NOMO-1 (cell line): ENCODE measurements around the gene KDM4B.

ENCODE experiments used
- DNase-seq, 2 experiments: peaks; one replicate each; lab custom pipeline; 2025; ENCODE audit not compliant: unreplicated experiment in 2 of 2; lab: John Stamatoyannopoulos, UW

The KDM4B gene

DNA sequence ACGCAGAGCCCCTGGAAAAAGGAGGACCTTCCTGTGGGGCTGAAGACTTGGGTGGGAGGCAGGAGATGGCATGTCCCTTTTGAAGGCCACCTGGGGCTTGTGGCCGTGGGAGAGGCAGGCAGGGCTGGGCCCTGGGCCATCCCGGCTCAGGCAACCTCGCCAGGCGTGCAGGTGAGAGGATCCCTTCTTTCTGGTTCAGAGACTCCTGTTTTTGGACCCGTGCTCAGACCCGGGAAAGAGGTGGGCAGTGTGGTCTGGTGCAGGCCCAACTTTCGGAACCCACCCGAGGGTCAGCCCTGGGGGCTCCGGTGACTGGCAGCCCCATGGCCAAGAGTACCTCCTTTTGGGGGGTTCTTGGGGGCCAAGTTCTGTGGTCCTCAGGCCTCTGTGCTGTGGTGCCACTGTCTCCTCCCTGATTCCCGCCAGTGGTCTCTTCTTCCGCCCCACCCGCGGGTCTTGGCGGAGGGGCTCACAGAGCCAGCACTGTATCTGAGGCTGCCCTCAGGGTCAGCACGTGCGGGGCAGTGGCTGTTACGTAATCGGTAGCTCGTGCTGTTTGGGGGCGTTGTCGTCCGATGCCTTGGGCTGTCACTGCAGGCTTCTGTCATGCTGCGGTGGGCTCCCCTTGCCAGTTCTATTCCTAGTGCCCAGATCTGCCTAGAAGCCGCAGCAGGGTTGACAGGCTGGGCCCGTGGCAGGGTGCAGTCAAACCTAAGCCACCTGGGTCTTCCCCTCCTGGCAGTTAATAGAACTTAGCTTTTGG, 42.7 kb downstream of the KDM4B start:
- DNase-seq = no peak

DNA sequence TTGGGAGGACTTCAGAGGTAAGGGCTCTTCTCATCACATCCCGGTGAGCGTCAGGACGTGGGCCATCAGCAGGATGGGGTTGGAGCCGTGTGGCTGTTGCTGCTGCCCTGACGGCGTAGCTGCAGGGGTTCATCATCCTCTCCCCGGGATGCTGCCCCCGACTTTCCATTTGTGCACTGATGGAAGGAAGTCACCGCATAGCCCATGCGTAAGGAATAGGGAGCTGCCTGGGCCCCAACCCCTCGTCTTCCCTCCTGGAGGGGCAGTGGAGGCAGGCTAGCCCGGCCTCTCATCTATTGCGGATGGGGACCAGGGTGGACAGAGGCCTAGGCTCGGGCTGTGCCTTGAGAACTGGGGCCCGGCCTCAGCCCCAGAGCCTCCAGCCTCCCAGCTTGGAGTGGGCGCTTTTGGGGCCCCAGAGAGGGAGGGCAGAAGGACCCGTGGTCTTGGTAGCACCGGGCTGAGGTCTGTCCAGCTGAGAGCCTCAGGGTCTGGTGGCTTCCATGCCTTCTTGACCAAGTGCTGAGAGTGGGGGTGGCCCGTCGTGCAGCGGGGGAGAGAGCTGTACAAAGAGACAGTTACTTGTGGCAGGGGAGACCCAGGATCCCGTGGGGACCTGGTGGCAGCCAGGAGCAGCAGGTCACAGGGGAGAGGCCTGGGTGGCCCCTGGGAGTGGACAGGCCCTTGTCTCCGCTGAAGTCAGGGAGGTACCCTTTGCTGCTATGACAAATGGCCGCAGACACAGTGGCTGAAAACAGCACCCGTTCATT, 44.0 kb downstream of the KDM4B start:
- DNase-seq = no peak

DNA sequence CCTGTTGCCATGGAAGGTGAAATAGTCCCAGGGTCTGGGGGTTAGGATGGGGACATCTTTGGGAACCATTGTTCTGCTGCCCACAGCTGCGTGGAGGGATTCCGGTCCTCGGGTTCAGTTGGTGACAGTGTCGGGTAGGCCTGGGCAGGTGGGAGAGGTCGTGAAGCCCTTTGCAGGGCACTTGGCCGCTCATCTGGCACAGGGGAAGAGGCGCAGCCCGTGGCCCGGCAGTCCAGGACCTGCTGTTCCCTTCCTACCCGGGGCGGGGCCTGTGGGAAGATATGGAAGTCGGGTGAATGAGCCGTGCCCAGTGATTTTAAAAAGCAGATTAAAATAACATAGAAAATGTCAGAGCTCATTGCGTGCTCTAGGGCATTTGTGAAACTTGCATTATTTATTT, 44.8 kb downstream of the KDM4B start:
- no peak for DNase-seq

DNA sequence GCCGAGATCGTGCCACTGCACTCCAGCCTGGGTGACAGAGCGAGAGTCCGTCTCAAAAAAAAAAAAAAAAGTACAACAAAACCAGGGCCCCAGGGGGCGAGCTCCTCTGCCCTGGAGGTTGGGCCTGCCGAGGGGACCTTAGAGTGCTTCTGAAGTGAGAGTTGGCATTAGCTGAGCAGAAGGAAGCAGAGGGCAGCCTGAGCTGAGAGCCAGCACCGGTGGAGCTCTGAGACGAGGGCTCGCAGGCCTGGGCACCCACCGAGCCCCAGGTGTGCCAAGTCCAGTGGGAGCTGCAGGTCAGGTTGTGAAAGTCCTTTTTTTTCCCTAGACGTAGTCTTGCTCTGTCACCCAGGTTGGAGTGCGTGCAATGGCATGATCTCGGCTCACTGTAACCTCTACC, 46.0 kb downstream of the KDM4B start:
- no peak for DNase-seq

DNA sequence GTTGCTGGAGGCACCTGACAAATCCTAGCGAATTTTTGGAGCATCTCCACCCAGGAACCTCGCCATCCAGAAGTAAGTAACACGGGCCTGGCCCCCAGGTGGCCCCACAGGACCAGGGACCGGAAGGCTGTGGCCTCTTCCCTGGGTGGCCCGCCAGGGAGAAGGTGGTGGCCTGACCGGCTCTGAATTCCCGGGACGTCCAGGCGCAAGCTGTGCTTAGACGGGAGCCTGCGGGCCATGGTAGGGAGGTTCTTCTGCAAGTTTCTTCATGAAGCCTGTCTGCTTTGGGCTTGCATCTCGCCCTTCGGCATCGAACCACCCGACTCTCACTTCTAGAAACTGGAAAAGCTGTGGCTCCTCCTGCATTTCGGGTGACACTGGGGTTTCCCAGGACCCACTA, 47.4 kb downstream of the KDM4B start:
- DNase-seq = no peak

DNA sequence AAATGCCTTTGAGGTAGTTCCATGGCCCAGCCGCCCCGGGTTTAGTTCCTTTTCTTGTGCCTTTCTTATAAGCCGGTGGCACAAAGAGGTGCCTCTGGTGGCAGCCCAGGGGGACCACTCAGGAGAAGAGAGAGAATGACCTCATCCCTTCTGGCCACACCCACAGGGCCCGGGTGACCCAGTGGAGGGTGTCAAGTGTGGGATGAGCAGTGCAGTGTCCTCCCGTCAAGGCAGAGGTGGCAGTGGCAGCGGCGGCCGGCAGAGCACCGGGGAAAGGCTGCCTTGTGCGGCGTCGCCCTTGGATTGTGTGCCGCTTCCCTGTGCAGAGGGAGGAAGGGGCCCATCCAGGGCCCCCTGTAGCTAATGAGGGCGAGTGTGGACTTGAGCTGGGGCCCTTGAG, 47.9 kb downstream of the KDM4B start:
- DNase-seq = no peak

DNA sequence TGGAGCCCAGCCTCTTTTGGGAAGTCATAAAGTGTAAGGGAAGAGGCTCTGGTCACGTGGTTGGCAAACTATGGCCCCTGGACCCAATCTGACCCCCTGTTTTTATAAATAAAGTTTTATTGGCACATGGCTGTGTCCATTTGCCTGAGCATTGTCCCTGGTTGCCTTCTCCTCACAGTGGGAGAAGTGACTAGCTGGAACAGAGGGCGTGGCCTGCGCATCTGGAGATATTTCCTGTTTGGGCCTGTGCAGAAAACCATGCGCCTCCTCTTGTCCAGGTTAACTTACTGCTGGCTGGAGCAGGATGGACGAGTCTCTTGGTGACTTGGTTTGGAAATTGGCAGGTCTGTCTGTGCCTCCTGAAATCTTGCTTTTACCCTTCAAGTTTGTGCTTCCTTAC, 48.3 kb downstream of the KDM4B start:
- no peak for DNase-seq

DNA sequence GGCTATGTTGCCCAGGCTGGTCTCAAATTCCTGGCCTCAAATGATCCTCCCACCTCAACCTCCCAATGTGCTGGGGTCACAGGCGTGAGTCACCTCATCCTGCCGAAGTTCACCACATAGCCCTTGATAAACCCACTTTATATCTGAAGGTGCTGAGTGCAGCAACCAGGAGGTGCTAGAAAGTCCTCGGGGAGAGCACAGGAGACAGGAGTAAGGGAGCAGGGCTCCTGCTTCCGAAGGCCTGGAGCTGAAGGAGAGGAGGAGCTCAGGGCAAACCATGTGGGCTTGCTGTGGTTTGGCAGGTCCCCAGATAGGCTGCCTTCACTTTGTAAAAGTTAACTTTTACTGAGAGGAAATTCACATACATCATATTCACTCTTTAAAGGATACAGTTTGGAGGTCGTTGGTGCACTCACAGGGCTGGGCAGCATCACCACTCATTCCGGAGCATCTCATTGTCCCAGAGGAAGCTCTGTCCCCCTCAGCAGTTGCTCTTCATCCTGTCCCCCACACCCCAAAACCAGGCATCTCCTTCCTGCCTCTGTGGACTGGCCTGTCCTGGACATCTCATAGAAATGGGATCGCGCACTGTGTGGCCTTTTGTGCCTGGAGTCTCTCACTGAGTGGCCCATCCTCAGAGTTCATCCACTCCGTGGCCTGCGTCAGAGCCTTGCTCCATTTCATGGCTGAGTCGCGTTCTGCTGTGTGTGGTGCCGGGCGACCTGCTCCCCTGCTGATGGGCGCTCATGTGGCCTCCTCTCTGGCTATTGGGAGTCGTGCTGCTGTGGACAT, 49.5 kb downstream of the KDM4B start:
- no peak for DNase-seq

DNA sequence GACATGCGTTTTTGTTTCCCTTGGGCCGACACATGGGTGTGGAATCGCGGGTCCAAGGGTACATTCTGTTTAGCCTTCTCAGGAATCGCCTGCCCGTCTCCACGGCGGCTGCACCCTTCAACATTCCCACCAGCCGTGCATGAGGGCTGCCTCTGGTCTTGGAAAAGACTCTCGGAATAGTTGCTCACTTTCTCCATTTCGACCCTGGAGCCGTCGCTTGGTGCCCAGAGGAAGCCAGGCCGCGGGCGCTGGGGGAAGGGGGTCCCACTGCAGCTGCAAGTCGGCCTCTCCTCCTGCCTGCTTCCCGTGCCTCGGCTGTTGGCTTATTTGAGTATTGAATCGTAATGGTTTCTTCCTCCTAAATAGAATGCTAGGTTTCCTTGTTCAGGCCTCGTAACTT, 51.5 kb downstream of the KDM4B start:
- no peak for DNase-seq

DNA sequence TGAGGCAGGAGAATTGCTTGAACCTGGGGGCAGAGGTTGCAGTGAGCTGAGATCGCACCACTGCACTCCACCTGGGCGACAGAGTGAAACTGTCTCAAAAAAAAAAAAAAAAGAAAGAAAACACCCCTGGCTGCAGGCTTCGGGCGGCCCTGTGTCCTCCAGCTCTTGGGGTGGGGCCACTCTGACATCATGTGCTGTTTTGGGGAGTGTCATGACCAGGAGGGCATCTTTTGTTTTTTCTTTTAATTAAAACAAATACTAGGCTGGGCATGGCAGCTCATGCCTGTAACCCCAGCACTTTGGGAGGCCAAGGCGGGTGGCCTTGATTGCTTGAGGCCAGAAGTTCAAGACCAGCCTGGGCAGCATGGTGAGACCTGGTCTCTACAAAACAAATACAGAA, 52.1 kb downstream of the KDM4B start:
- no peak for DNase-seq

DNA sequence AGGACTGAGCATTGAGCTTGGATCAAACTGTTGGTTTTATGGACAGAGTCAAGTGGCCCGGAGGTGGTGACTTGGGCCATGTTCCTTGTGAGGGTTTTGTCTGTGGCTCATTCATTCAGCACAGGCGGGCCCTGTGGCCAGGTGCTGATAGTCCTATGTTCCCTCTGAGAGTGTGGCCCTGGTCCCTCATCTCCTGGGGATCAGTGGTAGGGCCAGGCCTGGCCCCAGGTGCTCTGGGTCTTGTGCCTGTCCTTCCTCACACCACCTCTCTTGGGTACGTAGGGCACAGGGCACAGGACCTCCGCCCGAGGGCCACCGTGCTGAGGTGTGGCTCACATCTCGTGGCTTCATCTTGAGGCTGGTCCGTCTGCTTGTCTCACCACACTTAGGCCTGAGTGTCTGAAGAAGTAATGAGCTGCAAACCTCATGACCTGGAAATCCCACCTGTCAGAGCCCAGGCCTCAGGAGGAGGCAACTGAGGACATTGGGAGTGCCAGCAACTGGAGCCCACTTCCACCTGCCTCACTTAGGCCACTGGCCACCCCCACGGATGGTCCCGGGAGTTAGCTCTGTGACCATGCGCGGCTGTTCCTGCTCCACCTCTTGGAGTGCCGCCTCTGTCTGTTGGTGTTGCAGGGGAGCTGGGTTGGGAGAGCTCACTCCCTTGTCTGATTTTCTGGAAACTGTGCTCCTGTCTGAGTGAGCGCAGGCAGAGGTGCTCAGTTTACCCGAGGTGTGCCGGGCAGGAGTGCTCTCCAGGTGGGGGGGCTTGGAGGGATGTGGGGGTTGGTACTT, 53.4 kb downstream of the KDM4B start:
- no peak for DNase-seq

DNA sequence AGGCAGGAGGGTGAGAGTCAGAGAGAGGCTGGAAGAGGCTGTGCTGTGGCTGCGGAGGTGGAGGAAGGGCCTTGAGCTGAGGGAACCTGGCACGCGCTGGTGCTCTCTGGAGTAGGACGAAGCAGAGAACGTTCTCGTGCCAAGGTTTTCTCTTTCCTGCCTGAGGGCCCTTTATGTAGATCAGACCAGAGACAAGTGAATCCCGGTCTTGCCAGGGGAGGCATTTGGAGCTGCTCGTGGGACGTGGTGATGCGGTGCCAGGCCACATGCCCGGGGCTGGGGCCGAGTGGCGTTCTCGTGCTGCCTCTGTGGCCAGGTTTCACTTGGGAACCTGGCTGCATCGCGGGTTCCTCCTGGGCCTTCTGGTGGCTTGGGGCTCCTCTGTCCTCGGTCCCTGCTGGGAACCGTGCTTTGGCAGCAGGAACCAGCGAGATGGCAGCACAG, 54.2 kb downstream of the KDM4B start:
- DNase-seq = no peak

DNA sequence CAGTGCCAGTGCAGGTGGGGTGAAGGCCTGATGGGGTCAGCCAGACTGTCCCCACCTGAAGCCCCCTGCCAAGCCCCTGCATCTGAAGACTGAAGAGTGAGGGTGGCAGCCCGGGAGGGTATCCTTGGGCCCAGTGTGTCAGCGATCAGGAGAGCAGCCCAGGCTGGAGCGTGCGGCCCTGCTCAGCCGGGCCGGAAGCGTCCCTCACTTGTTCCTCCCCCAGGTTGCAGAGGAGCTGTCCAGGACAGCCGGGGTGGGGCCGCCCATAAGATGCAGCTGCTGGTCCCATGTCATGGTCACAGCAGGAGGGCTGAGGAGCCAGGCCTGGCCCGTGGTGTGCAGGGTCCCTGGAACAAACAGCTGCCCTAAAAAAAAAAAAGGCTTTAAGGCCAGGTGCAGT, 55.4 kb downstream of the KDM4B start:
- DNase-seq = no peak

DNA sequence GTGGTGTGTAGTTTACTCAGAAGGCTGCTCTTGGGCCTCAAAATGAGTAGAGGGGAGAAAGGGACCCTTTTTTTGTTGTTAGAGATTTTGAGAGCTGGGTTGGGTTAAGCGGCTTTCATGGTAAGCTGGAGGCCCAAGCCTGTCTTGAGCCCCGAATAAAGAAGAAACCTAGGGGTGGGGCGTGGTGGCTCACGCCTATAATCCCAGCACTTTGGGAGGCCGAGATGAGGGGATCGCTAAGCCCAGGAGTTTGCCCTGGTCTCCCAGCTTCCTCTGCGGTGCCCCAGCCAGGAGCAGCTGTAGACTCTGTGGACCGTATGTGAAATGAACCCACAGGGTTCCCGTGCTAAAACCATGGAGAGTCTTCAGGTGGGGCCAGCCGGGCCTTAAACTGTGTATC, 56.1 kb downstream of the KDM4B start:
- no peak for DNase-seq

DNA sequence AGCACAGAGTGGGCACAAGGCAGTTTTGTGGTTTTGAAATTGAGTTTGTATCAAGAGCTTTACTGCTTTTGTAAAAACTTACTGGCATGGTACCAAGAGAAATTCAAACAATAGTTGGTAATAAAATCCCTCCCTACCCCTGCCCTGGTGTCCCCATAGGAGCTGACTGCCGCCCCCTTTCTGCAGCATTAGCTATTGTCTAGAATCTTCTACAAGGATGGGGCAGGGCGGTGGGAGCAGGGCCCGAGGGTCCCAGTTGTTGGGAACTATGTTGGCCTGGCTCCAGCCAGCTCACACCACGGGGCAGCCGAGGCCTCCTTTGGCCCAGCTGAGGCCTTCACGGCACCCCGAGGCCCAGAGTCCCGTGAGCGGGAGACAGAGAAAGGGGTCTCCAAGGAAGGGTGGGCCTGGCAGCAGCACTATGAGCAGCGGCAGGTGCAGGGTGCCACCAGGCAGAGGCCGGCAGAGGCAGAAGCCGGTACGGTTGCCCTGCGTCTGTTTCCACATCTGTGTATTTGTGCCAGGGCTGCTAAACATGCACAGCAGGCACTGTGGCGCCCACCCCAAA, 57.9 kb downstream of the KDM4B start:
- no peak for DNase-seq

DNA sequence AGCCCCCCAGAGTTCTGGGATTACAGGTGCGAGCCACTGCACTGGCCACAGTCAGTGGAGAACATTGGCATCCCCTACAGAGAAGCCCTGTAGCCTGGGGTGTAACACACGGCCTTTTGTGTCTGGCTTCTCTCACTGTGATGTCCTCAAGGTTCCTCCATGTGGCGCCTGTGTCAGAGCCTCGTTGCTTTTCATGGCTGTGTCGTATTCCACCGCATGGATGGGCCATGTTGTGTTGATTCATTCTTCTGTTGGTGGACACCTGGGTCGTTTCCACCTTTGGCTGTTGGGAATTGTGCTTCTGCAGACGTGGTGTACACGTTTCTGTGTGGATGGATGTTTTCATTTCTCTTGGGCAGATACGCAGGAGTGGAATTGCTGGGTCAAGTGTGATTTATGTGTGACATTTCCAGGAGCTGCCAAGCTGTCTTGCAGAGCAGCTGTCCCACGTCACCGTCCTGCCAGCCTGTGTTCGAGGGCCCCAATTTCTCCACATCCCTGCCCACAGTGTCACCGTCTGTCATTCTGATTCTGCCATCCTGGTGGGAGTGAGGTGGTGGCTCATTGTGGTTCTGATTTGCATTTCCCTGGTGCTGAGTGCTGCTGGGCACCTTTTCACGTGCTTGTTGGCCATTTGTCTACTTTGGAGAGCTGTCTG, 59.4 kb downstream of the KDM4B start:
- DNase-seq = no peak

DNA sequence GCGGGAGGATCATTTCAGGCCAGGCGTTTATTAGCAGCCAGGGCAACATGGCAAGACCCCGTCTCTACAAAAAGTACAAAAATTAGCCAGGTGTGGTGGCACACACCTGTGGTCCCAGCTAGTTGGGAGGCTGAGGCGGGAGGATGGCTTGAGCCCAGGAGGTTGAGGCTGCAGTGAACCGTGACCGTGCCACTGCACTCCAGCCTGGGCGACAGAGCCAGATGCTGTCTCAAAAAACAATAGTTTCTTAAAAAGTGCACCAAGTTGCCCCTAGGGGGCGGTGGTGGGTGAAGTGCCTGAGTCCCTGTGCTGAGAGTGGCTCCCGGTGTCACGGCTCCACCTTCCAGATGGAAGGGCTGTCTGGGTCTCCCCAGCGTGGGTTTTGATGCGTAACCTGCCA, 60.7 kb downstream of the KDM4B start:
- peak; percentile 33 to 56 for DNase-seq

DNA sequence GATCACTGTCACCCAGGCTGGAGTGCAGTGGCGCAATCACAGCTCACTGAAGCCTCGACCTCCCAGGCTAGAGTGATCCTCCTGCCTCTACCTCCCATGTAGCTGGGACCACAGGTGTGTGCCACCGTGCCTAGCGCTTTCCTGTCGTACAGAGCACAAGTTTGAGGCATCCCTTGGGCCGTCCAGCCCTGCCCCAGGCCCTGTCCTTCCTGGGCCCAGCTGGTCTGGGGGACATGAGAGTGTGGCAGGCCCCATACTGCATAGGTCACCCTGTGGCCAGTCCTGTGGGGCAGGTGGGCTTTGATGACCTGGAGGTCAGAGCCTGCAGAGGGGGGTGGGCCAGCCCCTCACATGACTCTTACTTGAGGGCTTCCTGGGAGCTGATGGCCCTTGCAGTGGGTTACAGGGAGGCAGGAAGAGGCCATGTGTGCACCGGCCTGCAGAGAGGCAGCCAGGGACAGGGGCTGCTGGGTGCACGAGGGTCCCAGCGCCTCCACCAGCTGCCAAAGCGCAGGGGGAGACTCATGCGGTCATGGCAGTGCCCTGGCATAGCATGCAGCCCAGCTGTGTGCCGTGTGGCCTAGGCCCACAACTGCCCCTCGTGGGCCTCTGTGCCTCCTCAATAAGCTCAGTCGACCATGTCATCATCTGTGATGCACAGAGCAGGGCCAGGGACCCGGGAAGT, 61.4 kb downstream of the KDM4B start:
- no peak for DNase-seq

DNA sequence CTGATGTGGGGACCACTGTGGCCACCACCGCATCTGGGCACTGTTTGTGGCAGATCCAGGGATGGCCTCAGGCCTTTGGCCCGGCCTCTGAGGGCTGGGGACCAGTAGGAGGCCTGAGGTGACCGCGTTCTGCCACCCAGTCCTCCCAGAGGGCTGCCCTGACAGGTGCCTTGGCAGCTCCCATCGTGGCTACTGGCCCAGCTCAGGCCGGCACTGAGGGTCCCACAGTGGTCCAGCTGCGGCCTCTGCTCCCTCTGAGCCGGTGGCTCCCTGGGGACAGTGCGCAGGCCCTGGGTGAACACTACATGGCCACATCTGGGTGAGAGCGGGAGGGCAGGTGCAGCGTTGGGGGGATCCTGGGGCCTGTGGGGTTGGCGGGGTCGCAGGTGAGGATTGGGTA, 61.9 kb downstream of the KDM4B start:
- no peak for DNase-seq
